ENCODE measurements around the gene DVL2.

GRCh38 chr17:7236808-7237207 lies 2.5 kb upstream of the DVL2 start:
- TF ChIP-seq CTCF (IDR thresholded peaks at IDR 0.05; ENCODE audit: poor library complexity, severe bottlenecking), result no peak
- no peak for TF ChIP-seq POLR2AphosphoS5 (IDR thresholded peaks at IDR 0.05)
- no peak for TF ChIP-seq RAD21 (conservative IDR thresholded peaks at IDR 0.05)
- TF ChIP-seq REST (IDR thresholded peaks at IDR 0.05; ENCODE audit: borderline replicate concordance), result no peak
- TF ChIP-seq EZH2 (IDR thresholded peaks at IDR 0.05; ENCODE audit: borderline replicate concordance, insufficient read depth, low read length, poor library complexity, severe bottlenecking), result no peak
- TF ChIP-seq EP300 (conservative IDR thresholded peaks at IDR 0.05; ENCODE audit: poor library complexity, severe bottlenecking), result no peak
- no peak for TF ChIP-seq SMC3 (conservative IDR thresholded peaks at IDR 0.05; ENCODE audit: poor library complexity)
- no peak for TF ChIP-seq TAF1 (IDR thresholded peaks at IDR 0.05; ENCODE audit: low read depth)
- TF ChIP-seq MXI1 (conservative IDR thresholded peaks at IDR 0.05; ENCODE audit: poor library complexity, severe bottlenecking), result no peak
